OCI-LY3 (cell line): ENCODE data around the gene USB1.

Experiments
- H2AFZ ChIP-seq: fragments of 200-600, 300-600 bp; shearing (Covaris generic); 2 replicates; pipeline ENCODE4 v1.6.0; 2014; ENCODE audit warnings: antibody characterized with exemption, low read depth, low read length
- H3K27ac ChIP-seq: fragments of 200-600, 300-600 bp; sonication (generic); 2 replicates; pipeline ENCODE4 v1.5.1; 2014; ENCODE audit warnings: mild to moderate bottlenecking, low read length, moderate library complexity, mixed read lengths
- H3K27me3 ChIP-seq: fragments of 200-600, 300-600 bp; sonication (generic); 2 replicates; pipeline ENCODE4 v1.6.1; 2014; ENCODE audit warnings: low read depth, low read length, mixed read lengths
- H3K36me3 ChIP-seq: fragments of 200-600, 300-600 bp; sonication (generic); replicated peaks from 2 replicates; pipeline ENCODE3; 2014; ENCODE audit warnings: low read depth, low read length, mixed read lengths
- H3K4me1 ChIP-seq: fragments of 300-600, 200-600 bp; sonication (generic); 2 replicates; pipeline ENCODE4 v1.6.1; 2014; ENCODE audit warnings: low read length, mixed read lengths
- H3K4me2 ChIP-seq: fragments of 200-600, 300-600 bp; sonication (generic); 2 replicates; pipeline ENCODE4 v1.6.1; 2014; ENCODE audit warnings: low read length, mixed read lengths
- H3K4me3 ChIP-seq: fragments of 300-600, 200-600 bp; sonication (generic); 2 replicates; pipeline ENCODE4 v1.5.1; 2014; ENCODE audit warnings: antibody characterized with exemption, mild to moderate bottlenecking, low read length, moderate library complexity
- H3K79me2 ChIP-seq: fragments of 300-600, 200-600 bp; shearing (Covaris generic); 2 replicates; pipeline ENCODE4 v1.6.1; 2014; ENCODE audit warnings: mild to moderate bottlenecking, low read length, mixed read lengths
- H3K9ac ChIP-seq: fragments of 300-600, 200-600 bp; shearing (Covaris generic); 2 replicates; pipeline ENCODE4 v1.6.0; 2014; ENCODE audit warnings: mild to moderate bottlenecking, low read length, moderate library complexity
- H3K9me3 ChIP-seq: fragments of 200-600, 300-600 bp; shearing (Covaris generic); 2 replicates; pipeline ENCODE4 v1.6.1; 2014; ENCODE audit warnings: low read length, mixed read lengths; ENCODE audit not compliant: insufficient read depth
- H4K20me1 ChIP-seq: fragments of 200-600, 300-600 bp; sonication (generic); 2 replicates; pipeline ENCODE4 v1.6.1; 2016; ENCODE audit warnings: low read length, mixed read lengths; ENCODE audit not compliant: insufficient read depth
- EZH2phosphoT487 ChIP-seq: fragments of 200-600 bp; shearing (Covaris generic); IDR thresholded peaks from 2 replicates; pipeline ENCODE4 v1.6.1; 2018; ENCODE audit warnings: antibody characterized with exemption, mixed run types, low read depth
- TF ChIP-seq, protein P1 (sequence below): fragments of 200-600, 300-600 bp; sonication (generic); IDR thresholded peaks from 2 replicates; pipeline ENCODE4 v1.5.1; 2014; ENCODE audit warnings: antibody characterized with exemption, low read length, low read depth

The USB1 gene

DNA sequence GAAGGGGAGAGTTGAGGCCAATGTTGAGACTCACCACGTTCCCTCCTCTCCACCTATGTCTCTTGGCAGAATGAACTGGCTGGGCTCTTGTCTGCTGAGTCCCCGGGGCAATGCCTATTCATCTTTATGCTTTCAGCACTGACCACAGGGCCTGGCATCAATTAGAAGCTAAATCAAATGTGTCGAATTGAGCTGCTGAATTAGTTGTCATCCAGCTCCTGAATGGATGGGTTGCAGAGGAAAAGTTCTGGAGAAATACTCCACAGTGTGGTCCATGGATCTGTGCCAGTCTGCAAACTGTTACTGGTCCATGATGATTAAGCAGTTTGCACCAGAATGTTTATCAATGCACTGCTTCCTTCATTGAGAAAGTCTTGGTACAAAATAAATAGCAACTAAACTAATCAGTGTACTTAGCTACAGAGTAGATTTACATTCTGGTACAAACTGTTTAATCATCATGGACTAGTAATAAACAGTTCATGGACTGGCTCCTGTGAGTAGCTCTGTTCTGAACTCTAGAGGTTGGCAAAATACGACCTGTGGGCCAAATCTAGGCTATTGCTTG lies 34.9 kb upstream of the USB1 start:
- H3K9ac ChIP-seq, result no peak overlapping the region
- no peaks in the 10 kb centered on the region for H3K9me3 ChIP-seq
- H3K27me3 ChIP-seq, result peaks cover 12% of the 10 kb centered on the region; the same call in 1 of the 2 replicates
- TF ChIP-seq EZH2phosphoT487, result no peak
- TF ChIP-seq, protein P1, sequence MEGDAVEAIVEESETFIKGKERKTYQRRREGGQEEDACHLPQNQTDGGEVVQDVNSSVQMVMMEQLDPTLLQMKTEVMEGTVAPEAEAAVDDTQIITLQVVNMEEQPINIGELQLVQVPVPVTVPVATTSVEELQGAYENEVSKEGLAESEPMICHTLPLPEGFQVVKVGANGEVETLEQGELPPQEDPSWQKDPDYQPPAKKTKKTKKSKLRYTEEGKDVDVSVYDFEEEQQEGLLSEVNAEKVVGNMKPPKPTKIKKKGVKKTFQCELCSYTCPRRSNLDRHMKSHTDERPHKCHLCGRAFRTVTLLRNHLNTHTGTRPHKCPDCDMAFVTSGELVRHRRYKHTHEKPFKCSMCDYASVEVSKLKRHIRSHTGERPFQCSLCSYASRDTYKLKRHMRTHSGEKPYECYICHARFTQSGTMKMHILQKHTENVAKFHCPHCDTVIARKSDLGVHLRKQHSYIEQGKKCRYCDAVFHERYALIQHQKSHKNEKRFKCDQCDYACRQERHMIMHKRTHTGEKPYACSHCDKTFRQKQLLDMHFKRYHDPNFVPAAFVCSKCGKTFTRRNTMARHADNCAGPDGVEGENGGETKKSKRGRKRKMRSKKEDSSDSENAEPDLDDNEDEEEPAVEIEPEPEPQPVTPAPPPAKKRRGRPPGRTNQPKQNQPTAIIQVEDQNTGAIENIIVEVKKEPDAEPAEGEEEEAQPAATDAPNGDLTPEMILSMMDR, result no peak
- H3K4me3 ChIP-seq, result no peak overlapping the region
- no peak overlapping the region for H3K27ac ChIP-seq
- H3K36me3 ChIP-seq, result no peaks in the 10 kb centered on the region
- no peaks in the 10 kb centered on the region for H4K20me1 ChIP-seq
- H3K4me1 ChIP-seq, result 0 out of 2 replicates have a peak, but pooled peaks cover 2% of the 10 kb centered on the region
- no peak overlapping the region for H3K4me2 ChIP-seq
- H2AFZ ChIP-seq, result no peak overlapping the region
- no peaks in the 10 kb centered on the region for H3K79me2 ChIP-seq

DNA sequence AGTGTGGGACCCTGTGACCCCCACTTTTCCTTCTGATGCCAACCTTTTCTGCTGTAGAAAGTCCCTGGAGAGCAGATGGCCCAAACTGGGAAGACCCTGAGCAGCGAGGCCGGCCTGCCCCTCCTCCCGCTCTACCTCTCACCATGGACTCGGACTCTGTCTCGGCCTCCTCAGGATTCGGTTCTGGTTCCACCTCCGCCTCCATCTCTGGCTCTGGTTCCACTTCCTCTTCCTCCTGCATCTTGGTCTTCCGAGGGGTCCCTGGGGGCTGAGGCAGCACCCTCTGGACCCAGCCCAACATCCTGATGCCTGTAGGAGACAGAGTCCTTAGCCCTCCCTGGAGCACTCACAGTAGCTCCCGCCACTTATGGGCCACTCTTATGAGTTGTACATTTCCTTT lies 34.2 kb upstream of the USB1 start:
- Histone ChIP-seq H3K4me2 (no peak overlapping the region), H3K9ac (no peak overlapping the region), H3K27me3 (peaks cover 12% of the 10 kb centered on the region; the same call in 1 of the 2 replicates), H3K4me3 (no peak overlapping the region), H4K20me1 (no peaks in the 10 kb centered on the region), H3K9me3 (no peaks in the 10 kb centered on the region), H3K27ac (no peak overlapping the region), H3K4me1 (0 out of 2 replicates have a peak, but pooled peaks cover 2% of the 10 kb centered on the region), H3K36me3 (no peaks in the 10 kb centered on the region), H2AFZ (no peak overlapping the region), H3K79me2 (no peaks in the 10 kb centered on the region)
- TF ChIP-seq EZH2phosphoT487, result no peak
- TF ChIP-seq, protein P1, result no peak

DNA sequence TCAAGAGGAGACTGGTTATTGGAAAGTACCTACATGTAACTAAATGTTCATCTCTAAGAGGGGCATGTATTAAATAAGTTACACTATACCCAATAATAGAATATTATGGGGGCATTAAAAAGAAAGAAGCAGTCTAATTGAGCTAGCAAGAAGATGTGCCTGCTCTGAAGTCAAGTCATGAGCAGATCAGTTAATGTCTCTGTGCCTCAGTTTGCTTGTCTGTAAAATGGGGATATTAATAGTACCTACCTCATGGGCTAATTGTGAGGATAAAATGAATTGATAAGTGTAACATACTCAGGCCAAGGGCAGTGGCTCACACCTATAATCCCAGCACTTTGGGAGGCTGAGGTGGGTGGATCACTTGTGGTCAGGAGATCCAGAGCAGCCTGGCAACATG lies 33.3 kb upstream of the USB1 start:
- Histone ChIP-seq H2AFZ (no peak overlapping the region), H3K36me3 (no peaks in the 10 kb centered on the region), H4K20me1 (no peaks in the 10 kb centered on the region), H3K27ac (no peak overlapping the region), H3K4me3 (no peak overlapping the region), H3K4me1 (0 out of 2 replicates have a peak, but pooled peaks cover 2% of the 10 kb centered on the region), H3K27me3 (peaks cover 17% of the 10 kb centered on the region), H3K79me2 (no peaks in the 10 kb centered on the region), H3K9me3 (no peaks in the 10 kb centered on the region), H3K4me2 (no peak overlapping the region), H3K9ac (no peak overlapping the region)
- TF ChIP-seq, protein P1, result no peak
- no peak for TF ChIP-seq EZH2phosphoT487

DNA sequence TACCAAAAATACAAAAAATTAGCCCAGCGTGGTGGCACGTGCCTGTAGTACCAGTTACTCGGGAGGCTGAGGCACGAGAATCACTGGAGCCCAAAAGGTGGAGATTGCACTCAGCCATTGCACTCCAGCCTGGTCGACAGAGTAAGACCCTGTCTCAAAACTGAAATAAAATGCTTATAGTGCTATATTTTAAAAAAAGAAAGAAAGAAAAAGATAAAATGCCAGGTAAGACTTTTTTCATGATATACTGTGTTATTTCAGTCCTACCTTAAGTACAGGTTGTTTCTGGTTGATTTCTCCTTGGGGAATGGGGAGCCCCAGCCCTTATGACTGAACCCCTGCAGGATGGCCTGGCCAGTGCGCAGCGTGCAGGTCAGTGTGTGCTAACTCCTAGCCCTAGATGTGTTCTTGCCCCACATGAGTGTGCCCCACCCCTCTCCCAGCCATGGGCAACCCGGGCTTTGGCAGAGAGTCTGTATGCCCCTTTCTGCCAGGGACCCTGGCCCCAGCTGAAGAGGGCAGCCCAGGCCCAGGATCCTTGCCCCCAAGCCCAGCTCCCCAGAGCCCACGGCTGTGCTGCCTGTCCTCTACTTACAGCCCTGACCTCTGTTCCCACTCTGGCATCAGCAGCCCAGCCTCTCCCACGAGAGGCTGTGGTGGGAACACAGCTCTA lies 31.6 kb upstream of the USB1 start:
- Histone ChIP-seq H3K27ac (no peak overlapping the region), H3K4me1 (0 out of 2 replicates have a peak, but pooled peaks cover 2% of the 10 kb centered on the region), H3K9me3 (no peaks in the 10 kb centered on the region), H3K9ac (no peak overlapping the region), H2AFZ (no peak overlapping the region), H3K4me2 (no peak overlapping the region), H3K27me3 (peaks cover 17% of the 10 kb centered on the region), H3K79me2 (no peaks in the 10 kb centered on the region), H4K20me1 (no peaks in the 10 kb centered on the region), H3K36me3 (no peaks in the 10 kb centered on the region), H3K4me3 (no peak overlapping the region)
- TF ChIP-seq, protein P1, result no peak
